Body of pancreas (tissue), 4 donors: ENCODE results near the gene CD80.

ENCODE experiments used
- CTCF ChIP-seq, 7 experiments: fragments of 450-650 bp in 4 of 7; fragments of 200-600 bp in 3 of 7; sonication (generic) in 3 of 7; IDR thresholded peaks; one replicate each; pipeline ENCODE4 v1.5.1; 2016 to 2019; ENCODE audit warnings: antibody characterized with exemption in 7 of 7
- POLR2A ChIP-seq, 3 donors: fragments of 450-650 bp; IDR thresholded peaks; one replicate each; pipeline ENCODE4 v1.6.1; 2016; ENCODE audit warnings: antibody characterized with exemption in 3 of 3, mild to moderate bottlenecking in 2 of 3

- TF ChIP-seq CTCF (IDR thresholded peaks at IDR 0.05) (no peak), POLR2A (IDR thresholded peaks at IDR 0.05) (no peak)
These were observed 31.7 kb downstream of the CD80 start for GRCh38 chr3:119527714-119528113.
